22Rv1 (cell line): ENCODE data around the gene ZNF365.

Source experiments
- CTCF ChIP-seq: fragments of 450-650 bp; IDR thresholded peaks from 2 replicates; pipeline ENCODE4 v1.5.1; 2017; ENCODE audit warnings: mild to moderate bottlenecking
- ZFX ChIP-seq: fragments of 450-650 bp; IDR thresholded peaks from 2 replicates; pipeline ENCODE4 v1.6.1; 2017; ENCODE audit warnings: antibody characterized with exemption, borderline replicate concordance

- TF ChIP-seq CTCF (no peak), ZFX (no peak)
Measured at GRCh38 chr10:62426600-62426999, 52.4 kb downstream of the ZNF365 start.
